ENCODE measurements around the gene CMSS1. TPM values are rescaled to one million over a fixed set of nuclear protein-coding genes. Genes with fewer than 3 reads are reported as not detected.

The CMSS1 gene
- total RNA-seq, 1 experiment from 2014 or later: 117 TPM

DNA sequence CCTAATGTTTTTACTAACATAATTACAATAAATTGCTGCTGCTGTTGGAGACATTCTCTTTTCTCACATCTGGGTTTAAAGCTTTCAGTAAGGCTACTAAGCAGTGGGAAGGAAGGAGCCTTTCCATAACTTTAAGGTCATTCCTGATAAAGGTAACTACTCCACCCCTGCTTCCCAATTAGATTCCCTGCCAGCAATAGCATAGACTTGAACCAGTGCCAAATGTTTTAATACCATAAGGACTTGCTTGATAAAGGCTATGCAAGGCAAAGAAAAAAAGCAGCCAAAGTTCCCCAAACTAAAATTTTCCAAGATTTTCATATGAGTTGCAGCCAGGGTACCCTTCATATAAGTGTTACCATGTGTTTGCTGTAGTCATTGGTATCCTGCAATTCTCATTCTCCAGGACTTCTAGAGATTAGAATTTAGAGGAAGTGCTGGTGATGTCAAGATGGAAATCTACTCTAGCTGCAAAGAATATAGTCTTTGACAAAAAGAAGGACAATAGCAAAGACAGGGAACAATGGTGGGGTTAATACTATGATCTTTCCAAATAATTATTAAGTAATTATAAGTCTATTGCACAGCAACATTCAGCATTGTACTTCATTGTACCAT lies 190.5 kb downstream of the CMSS1 start:
- intact Hi-C loops (cut with micrococcal nuclease): no loop called here
- Mint-ChIP-seq H3K4me3 (ENCODE audit: unreplicated experiment) (no peak overlapping the region), H3K27me3 (ENCODE audit: insufficient read depth, unreplicated experiment) (no peaks in the 10 kb centered on the region), H3K4me1 (ENCODE audit: insufficient read depth, unreplicated experiment) (peaks cover 26% of the 10 kb centered on the region), H3K27ac (ENCODE audit: low read depth, unreplicated experiment) (no peak overlapping the region), H3K9me3 (ENCODE audit: unreplicated experiment) (no peaks in the 10 kb centered on the region), H3K36me3 (ENCODE audit: insufficient read depth, unreplicated experiment) (no peaks in the 10 kb centered on the region)
- ChIA-PET CTCF (interaction anchor here (0.5 to 1.9 kb wide), 4 partner anchors 9 to 363 kb away, joined by 3 to 9 read pairs (median 3); no protein-coding TSS in a partner anchor), POLR2A (interaction anchor here (0.6 to 2.3 kb wide), 7 partner anchors 8 to 253 kb away, joined by 3 to 14 read pairs (median 4); partner anchors contain the start of gene TBC1D23)
- no TSS peak for BruUV-seq (replicated peaks)
- TF ChIP-seq, protein P1, sequence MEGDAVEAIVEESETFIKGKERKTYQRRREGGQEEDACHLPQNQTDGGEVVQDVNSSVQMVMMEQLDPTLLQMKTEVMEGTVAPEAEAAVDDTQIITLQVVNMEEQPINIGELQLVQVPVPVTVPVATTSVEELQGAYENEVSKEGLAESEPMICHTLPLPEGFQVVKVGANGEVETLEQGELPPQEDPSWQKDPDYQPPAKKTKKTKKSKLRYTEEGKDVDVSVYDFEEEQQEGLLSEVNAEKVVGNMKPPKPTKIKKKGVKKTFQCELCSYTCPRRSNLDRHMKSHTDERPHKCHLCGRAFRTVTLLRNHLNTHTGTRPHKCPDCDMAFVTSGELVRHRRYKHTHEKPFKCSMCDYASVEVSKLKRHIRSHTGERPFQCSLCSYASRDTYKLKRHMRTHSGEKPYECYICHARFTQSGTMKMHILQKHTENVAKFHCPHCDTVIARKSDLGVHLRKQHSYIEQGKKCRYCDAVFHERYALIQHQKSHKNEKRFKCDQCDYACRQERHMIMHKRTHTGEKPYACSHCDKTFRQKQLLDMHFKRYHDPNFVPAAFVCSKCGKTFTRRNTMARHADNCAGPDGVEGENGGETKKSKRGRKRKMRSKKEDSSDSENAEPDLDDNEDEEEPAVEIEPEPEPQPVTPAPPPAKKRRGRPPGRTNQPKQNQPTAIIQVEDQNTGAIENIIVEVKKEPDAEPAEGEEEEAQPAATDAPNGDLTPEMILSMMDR (IDR thresholded peaks at IDR 0.05; ENCODE audit: unreplicated experiment): no peak
- DNase-seq (ENCODE audit: unreplicated experiment): no peak

DNA sequence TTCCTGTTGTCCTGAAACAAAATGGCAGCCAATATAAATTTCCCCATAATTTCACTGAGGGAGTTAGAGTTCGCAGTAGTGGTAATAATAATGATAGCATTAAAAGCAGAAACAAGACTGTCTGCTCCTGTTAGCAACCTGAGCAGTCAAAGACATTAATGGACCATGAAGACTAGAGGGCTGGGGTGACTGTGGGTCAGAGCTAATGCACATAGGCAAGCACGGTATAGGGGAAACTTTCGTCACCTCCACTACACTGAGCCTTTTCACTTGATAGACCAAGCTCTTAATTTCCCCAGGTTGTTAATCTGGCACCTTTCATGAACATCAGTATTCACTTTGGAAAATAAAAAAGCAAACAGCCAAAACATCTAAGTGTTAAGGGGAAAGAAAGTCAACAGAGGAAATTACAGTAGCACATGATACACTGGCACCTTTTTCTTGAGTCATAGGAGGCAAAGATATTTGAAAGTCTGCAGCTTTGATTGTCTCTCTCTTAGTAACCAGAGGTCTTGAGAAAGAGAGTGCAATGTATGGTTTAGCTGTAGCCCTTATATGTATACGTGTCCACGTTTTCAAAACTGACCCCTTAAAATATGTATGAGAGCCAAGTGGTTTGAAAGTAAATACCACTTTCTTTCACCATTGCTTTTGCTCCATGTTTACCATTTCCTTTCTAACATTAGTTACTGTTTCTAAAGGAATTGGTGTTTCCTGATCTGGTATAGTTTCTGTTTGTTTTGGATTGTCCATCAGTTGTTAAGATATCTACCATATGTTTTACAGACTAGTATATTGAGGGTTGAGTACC lies 191.8 kb downstream of the CMSS1 start:
- POLR2A ChIA-PET: interaction anchor here (0.8 to 1.2 kb wide), 3 partner anchors 19 to 23 kb away, joined by 4 to 6 read pairs (median 4); no protein-coding TSS in a partner anchor
- no TSS peak for BruUV-seq (replicated peaks)
- TF ChIP-seq, protein P1 (IDR thresholded peaks at IDR 0.05; ENCODE audit: unreplicated experiment): no peak
- no peak for DNase-seq (ENCODE audit: unreplicated experiment)
- H3K9me3 Mint-ChIP-seq (ENCODE audit: unreplicated experiment): peaks cover 6% of the 10 kb centered on the region
- no peak overlapping the region for H3K4me3 Mint-ChIP-seq (ENCODE audit: unreplicated experiment)
- H3K36me3 Mint-ChIP-seq (ENCODE audit: insufficient read depth, unreplicated experiment): no peaks in the 10 kb centered on the region
- no peak overlapping the region for H3K27ac Mint-ChIP-seq (ENCODE audit: low read depth, unreplicated experiment)
- peaks cover 20% of the 10 kb centered on the region for H3K4me1 Mint-ChIP-seq (ENCODE audit: insufficient read depth, unreplicated experiment)
- CTCF ChIA-PET: interaction anchor here (1.1 to 1.5 kb wide), 2 partner anchors 8 to 166 kb away, joined by 3 to 5 read pairs; no protein-coding TSS in a partner anchor
- H3K27me3 Mint-ChIP-seq (ENCODE audit: insufficient read depth, unreplicated experiment): no peaks in the 10 kb centered on the region
- intact Hi-C loops (cut with micrococcal nuclease): no loop called here

DNA sequence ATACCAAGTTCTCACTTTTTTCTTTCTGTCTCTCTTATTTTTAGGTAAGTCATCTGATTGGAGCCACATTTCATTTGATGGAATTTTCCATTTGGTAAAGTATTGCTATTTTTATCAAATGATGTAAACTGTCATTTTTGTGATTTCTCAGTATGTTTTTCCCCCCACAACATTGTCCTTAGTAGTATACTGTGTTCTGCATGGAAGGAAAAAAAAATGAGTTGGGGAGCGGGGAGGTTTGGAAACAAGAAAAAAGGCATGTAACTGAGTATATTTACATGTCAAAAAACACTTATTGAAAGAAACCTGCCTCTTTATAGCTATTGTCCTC lies 192.4 kb downstream of the CMSS1 start:
- no TSS peak for BruUV-seq (replicated peaks)
- Mint-ChIP-seq H3K27me3 (ENCODE audit: insufficient read depth, unreplicated experiment) (no peaks in the 10 kb centered on the region), H3K4me3 (ENCODE audit: unreplicated experiment) (no peak overlapping the region), H3K4me1 (ENCODE audit: insufficient read depth, unreplicated experiment) (peaks cover 20% of the 10 kb centered on the region), H3K9me3 (ENCODE audit: unreplicated experiment) (peaks cover 6% of the 10 kb centered on the region), H3K36me3 (ENCODE audit: insufficient read depth, unreplicated experiment) (no peaks in the 10 kb centered on the region), H3K27ac (ENCODE audit: low read depth, unreplicated experiment) (no peak overlapping the region)
- DNase-seq (ENCODE audit: unreplicated experiment): no peak
- intact Hi-C loops (cut with micrococcal nuclease): no loop called here
- CTCF ChIA-PET: interaction anchor here (0.6 to 1.5 kb wide), 2 partner anchors 167 to 740 kb away, joined by 4 to 5 read pairs; no protein-coding TSS in a partner anchor
- TF ChIP-seq, protein P1 (IDR thresholded peaks at IDR 0.05; ENCODE audit: unreplicated experiment): no peak
- POLR2A ChIA-PET: interaction anchor here (0.8 kb wide), 1 partner anchor 20 kb away, joined by 4 read pairs; no protein-coding TSS in a partner anchor

DNA sequence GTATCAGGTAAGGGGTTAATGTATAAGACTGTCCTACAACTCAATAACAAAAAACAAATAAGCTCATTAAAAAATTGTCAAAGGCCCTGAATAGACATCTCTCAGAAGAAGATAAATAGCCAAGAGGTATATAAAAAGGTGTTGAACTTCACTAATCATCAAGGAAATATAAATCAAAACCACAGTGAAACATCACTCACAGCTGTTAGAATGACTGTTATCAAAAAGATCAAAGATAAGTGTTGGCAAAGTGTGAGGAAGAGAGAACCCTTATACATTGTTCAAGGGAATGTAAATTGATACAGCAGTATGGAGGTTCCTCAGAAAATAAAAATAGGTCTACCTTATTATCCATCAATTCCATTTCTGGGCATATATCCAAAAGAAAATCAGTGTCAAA lies 201.1 kb downstream of the CMSS1 start:
- no peak overlapping the region for H3K4me3 Mint-ChIP-seq (ENCODE audit: unreplicated experiment)
- peaks cover 2% of the 10 kb centered on the region for H3K4me1 Mint-ChIP-seq (ENCODE audit: insufficient read depth, unreplicated experiment)
- DNase-seq (ENCODE audit: unreplicated experiment): no peak
- intact Hi-C loops (cut with micrococcal nuclease): no loop called here
- no peak overlapping the region for H3K27ac Mint-ChIP-seq (ENCODE audit: low read depth, unreplicated experiment)
- peaks cover 4% of the 10 kb centered on the region for H3K9me3 Mint-ChIP-seq (ENCODE audit: unreplicated experiment)
- H3K27me3 Mint-ChIP-seq (ENCODE audit: insufficient read depth, unreplicated experiment): no peaks in the 10 kb centered on the region
- ChIA-PET CTCF (no interaction called here), POLR2A (interaction anchor here (0.7 to 1.1 kb wide), 3 partner anchors 9 to 29 kb away, joined by 3 to 5 read pairs (median 3); no protein-coding TSS in a partner anchor)
- peaks cover 5% of the 10 kb centered on the region for H3K36me3 Mint-ChIP-seq (ENCODE audit: insufficient read depth, unreplicated experiment)
- TF ChIP-seq, protein P1 (IDR thresholded peaks at IDR 0.05; ENCODE audit: unreplicated experiment): no peak
- no TSS peak for BruUV-seq (replicated peaks)

Measured in MCF 10A (cell line).